DND-41 (cell line): ENCODE data around the gene MAGI1.

Experiments used
- ATAC-seq: fragments of 200-7000 bp; cut with Tn5 transposase; 3 replicates; pipeline ENCODE4 v1.9.1; 2021; ENCODE audit warnings: low read depth; ENCODE audit not compliant: insufficient read depth
- DNase-seq: peaks from one replicate; pipeline ENCODE4 v3.0.0-alpha.2; 2020
- H2AFZ ChIP-seq: 2 replicates; pipeline ENCODE4 v1.6.0; 2012; ENCODE audit warnings: low read depth, low read length
- H3K27ac ChIP-seq: 2 replicates; pipeline ENCODE4 v1.5.1; 2012; ENCODE audit warnings: low read length, inconsistent platforms
- H3K27me3 ChIP-seq: fragments of 200-600 bp; sonication (generic); 2 replicates; pipeline ENCODE4 v1.6.0; 2012; ENCODE audit warnings: low read length, mild to moderate bottlenecking, inconsistent platforms; ENCODE audit not compliant: insufficient read depth, poor library complexity
- H3K36me3 ChIP-seq: 2 replicates; pipeline ENCODE4 v1.5.1; 2012; ENCODE audit warnings: low read length, inconsistent platforms; ENCODE audit not compliant: insufficient read depth
- H3K4me1 ChIP-seq: 2 replicates; pipeline ENCODE4 v1.5.1; 2012; ENCODE audit warnings: mild to moderate bottlenecking, low read length; ENCODE audit not compliant: insufficient read depth
- H3K4me2 ChIP-seq: 2 replicates; pipeline ENCODE4 v1.6.0; 2012; ENCODE audit warnings: mild to moderate bottlenecking, moderate library complexity, low read length, inconsistent platforms; ENCODE audit not compliant: insufficient read depth
- H3K4me3 ChIP-seq, 2 experiments: fragments of 200-600 bp in 1 of 2; shearing (Covaris generic) in 1 of 2; 2 replicates each; pipeline ENCODE4 v1.5.1; 2012 to 2016; ENCODE audit warnings: inconsistent platforms in 2 of 2, low read length in 2 of 2, mild to moderate bottlenecking in 2 of 2, low read depth in 1 of 2, moderate library complexity in 1 of 2
- H3K79me2 ChIP-seq: 2 replicates; pipeline ENCODE4 v1.6.0; 2012; ENCODE audit warnings: low read length, inconsistent platforms; ENCODE audit not compliant: insufficient read depth
- H3K9ac ChIP-seq: 2 replicates; pipeline ENCODE4 v1.6.0; 2012; ENCODE audit warnings: low read depth, mild to moderate bottlenecking, inconsistent platforms, low read length, moderate library complexity
- H3K9me3 ChIP-seq: 2 replicates; pipeline ENCODE4 v1.5.1; 2012; ENCODE audit warnings: low read length, moderate library complexity, mild to moderate bottlenecking, inconsistent platforms; ENCODE audit not compliant: insufficient read depth, severe bottlenecking
- H4K20me1 ChIP-seq: 2 replicates; pipeline ENCODE4 v1.6.0; 2012; ENCODE audit warnings: low read length; ENCODE audit not compliant: insufficient read depth
- EZH2 ChIP-seq: IDR thresholded peaks from 3 replicates; pipeline ENCODE4 v1.6.1; 2012; ENCODE audit warnings: borderline replicate concordance, low read depth, mild to moderate bottlenecking, moderate library complexity, low read length, inconsistent platforms; ENCODE audit not compliant: severe bottlenecking
- TF ChIP-seq, protein P1 (sequence below): IDR thresholded peaks from 2 replicates; pipeline ENCODE4 v1.5.1; 2012; ENCODE audit warnings: borderline replicate concordance, low read length, moderate library complexity, mild to moderate bottlenecking; ENCODE audit not compliant: poor library complexity, severe bottlenecking; ENCODE audit errors: extremely low read depth

MAGI1 gene

DNA sequence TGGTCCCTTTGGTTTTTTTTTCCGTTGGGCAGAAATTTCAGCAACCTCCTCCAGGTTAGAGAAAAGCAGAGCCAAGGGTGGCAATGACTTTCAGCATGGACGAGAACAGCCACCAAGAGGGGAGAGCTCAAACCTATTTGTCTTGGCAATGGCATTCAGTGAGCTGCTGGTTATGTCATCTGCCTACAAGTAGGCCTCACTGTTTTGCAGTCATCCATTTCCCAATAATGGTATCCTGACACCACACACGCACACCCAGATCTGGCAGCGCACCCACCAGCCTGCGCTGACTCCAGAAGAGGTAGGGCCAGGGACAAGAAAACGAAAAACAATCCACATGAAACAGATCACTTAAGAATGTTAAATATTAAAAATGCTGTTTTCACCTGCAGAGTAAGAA, 92.3 kb downstream of the MAGI1 start:
- Histone ChIP-seq H3K27ac (no peak overlapping the region), H3K4me1 (no peaks in the 10 kb centered on the region), H3K79me2 (no peaks in the 10 kb centered on the region), H4K20me1 (no peaks in the 10 kb centered on the region), H3K27me3 (no peaks in the 10 kb centered on the region), H3K36me3 (no peaks in the 10 kb centered on the region), H3K9ac (no peak overlapping the region), H3K4me3 (no peak overlapping the region), H2AFZ (no peak overlapping the region), H3K4me2 (no peak overlapping the region), H3K9me3 (no peaks in the 10 kb centered on the region)
- TF ChIP-seq, protein P1, sequence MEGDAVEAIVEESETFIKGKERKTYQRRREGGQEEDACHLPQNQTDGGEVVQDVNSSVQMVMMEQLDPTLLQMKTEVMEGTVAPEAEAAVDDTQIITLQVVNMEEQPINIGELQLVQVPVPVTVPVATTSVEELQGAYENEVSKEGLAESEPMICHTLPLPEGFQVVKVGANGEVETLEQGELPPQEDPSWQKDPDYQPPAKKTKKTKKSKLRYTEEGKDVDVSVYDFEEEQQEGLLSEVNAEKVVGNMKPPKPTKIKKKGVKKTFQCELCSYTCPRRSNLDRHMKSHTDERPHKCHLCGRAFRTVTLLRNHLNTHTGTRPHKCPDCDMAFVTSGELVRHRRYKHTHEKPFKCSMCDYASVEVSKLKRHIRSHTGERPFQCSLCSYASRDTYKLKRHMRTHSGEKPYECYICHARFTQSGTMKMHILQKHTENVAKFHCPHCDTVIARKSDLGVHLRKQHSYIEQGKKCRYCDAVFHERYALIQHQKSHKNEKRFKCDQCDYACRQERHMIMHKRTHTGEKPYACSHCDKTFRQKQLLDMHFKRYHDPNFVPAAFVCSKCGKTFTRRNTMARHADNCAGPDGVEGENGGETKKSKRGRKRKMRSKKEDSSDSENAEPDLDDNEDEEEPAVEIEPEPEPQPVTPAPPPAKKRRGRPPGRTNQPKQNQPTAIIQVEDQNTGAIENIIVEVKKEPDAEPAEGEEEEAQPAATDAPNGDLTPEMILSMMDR: no peak
- TF ChIP-seq EZH2: no peak
- ATAC-seq (no peak), DNase-seq (no peak)

DNA sequence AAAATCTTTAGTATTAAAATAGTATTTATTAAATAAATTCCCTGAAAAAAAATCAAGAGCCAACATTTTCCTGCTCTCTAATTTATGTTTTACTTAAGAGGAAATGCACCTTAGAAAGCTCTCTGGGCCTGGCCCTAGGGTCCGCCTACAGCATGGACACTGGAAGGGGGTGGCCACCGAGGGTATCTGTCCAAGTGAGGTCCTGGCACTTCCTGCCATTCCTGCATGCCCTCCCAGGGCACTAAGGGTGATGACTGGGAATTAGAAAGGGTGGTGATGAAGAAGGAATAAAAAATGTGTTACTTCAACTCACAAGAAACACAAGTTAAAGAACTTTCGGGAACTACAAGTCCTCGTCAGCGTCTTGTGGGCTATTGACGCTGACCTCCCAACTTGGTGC, 92.8 kb downstream of the MAGI1 start:
- Histone ChIP-seq H3K27me3 (no peaks in the 10 kb centered on the region), H3K4me2 (no peak overlapping the region), H3K27ac (no peak overlapping the region), H2AFZ (no peak overlapping the region), H3K4me1 (no peaks in the 10 kb centered on the region), H3K36me3 (no peaks in the 10 kb centered on the region), H3K9me3 (no peaks in the 10 kb centered on the region), H3K9ac (no peak overlapping the region), H3K79me2 (no peaks in the 10 kb centered on the region), H4K20me1 (no peaks in the 10 kb centered on the region), H3K4me3 (no peak overlapping the region)
- ATAC-seq (no peak), DNase-seq (no peak)
- TF ChIP-seq EZH2: no peak
- TF ChIP-seq, protein P1: no peak

DNA sequence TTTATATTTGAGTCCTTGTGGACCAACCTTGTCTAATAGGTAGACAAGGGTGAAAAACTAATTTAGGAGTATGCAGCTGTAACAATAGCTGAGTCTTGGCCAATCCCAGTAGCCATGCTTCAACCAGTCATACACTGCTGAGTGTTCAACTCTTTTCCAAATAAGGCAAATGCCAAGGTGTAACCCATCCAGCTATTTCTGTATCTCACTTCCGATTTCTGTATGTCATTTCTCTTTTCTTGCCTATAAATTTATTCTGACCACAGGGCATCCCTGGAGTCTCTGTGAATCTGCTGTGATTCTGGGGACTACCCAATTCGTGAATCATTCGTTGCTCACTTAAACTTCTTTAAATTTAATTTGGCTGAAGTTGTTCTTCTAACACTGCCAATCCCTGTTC, 93.2 kb downstream of the MAGI1 start:
- Histone ChIP-seq H3K27ac (no peak overlapping the region), H3K4me2 (no peak overlapping the region), H3K36me3 (no peaks in the 10 kb centered on the region), H3K9me3 (no peaks in the 10 kb centered on the region), H3K27me3 (no peaks in the 10 kb centered on the region), H3K4me3 (no peak overlapping the region), H3K9ac (no peak overlapping the region), H4K20me1 (no peaks in the 10 kb centered on the region), H3K79me2 (no peaks in the 10 kb centered on the region), H2AFZ (no peak overlapping the region), H3K4me1 (no peaks in the 10 kb centered on the region)
- DNase-seq (no peak), ATAC-seq (no peak)
- TF ChIP-seq, protein P1: no peak
- no peak for TF ChIP-seq EZH2

DNA sequence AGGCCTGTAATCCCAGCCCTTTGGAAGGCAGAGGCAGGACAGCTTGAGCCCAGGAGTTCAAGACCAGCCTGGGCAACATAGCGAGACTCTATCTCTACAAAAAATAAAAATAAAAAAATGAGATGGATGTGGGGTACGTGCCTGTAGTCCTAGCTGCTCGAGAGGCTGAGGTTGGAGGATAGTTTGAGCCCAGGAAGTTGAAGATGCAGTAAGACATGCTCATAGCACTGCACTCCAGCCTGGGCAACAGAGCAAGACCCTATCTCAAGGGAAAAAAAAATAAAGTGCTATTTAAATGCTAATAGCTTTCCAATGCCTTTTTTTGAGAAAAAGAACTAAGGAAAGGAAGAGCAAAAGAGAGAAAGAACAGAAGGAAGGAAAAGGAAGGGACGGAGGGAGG, 94.5 kb downstream of the MAGI1 start:
- Histone ChIP-seq H3K27ac (no peak overlapping the region), H3K4me3 (no peak overlapping the region), H3K4me1 (no peaks in the 10 kb centered on the region), H3K79me2 (no peaks in the 10 kb centered on the region), H2AFZ (no peak overlapping the region), H3K27me3 (no peaks in the 10 kb centered on the region), H4K20me1 (no peaks in the 10 kb centered on the region), H3K9ac (no peak overlapping the region), H3K9me3 (no peaks in the 10 kb centered on the region), H3K36me3 (no peaks in the 10 kb centered on the region), H3K4me2 (no peak overlapping the region)
- TF ChIP-seq, protein P1: no peak
- TF ChIP-seq EZH2: no peak
- no peak for DNase-seq
- no peak for ATAC-seq
